ENCODE data around the gene PICK1. TPM values are rescaled to one million over a fixed set of nuclear protein-coding genes. Genes with fewer than 3 reads are reported as not detected.

PICK1 gene
- total and polyA plus RNA-seq, 10 of the 15 experiments (the other 5 are each of a cell fraction or from before 2014, with no cell fraction given) = 0.07 to 19.2 (median 10.9) TPM

- ChIA-PET RAD21 (ENCODE audit: unreplicated experiment) (no interaction called here), SMC1A (ENCODE audit: uncharacterized antibody, unreplicated experiment) (interaction anchor here (0.7 kb wide), 1 partner anchor 48 kb away, joined by 3 read pairs; no protein-coding TSS in a partner anchor), POLR2A (no interaction called here), CTCF (no interaction called here)
- no peaks in the 10 kb centered on the region for H3K36me3 ChIP-seq (ENCODE audit: control insufficient read depth in 2 of 2, insufficient read depth in 2 of 2, low read length in 1 of 2)
- H3K9ac ChIP-seq (ENCODE audit: control insufficient read depth, insufficient read depth, low read length) = no peak overlapping the region
- H3K4me3 ChIP-seq = no peak overlapping the region
- FAIRE-seq (no peak), DNase-seq (ENCODE audit: low read depth, low spot score) (no peak), ATAC-seq (no peak)
- no peak for TF ChIP-seq NFYA (IDR thresholded peaks at IDR 0.05; ENCODE audit: borderline replicate concordance, low read depth, low read length)
- no peak for TF ChIP-seq NBN (IDR thresholded peaks at IDR 0.05)
- TF ChIP-seq SIN3A (IDR thresholded peaks at IDR 0.05; ENCODE audit: low read depth, low read length) = no peak
- H4K20me1 ChIP-seq (ENCODE audit: control insufficient read depth, insufficient read depth) = no peaks in the 10 kb centered on the region
- no peaks in the 10 kb centered on the region for H3K9me3 ChIP-seq (replicated peaks; ENCODE audit: control insufficient read depth, insufficient read depth, low read length)
- intact Hi-C loops (cut with micrococcal nuclease; ENCODE audit: unreplicated experiment) (no loop called here), in situ Hi-C loops (cut with MboI) (no loop called here)
- 18% methylated on average over 5 of the region's 5 CpGs for WGBS (ENCODE audit: insufficient coverage, insufficient replicate concordance, low lambda C conversion rate, missing lambda C conversion rate)
- BruUV-seq (replicated peaks) = no TSS peak
- H3K27me3 ChIP-seq (replicated peaks in 1 of 2; ENCODE audit: control insufficient read depth in 2 of 2, insufficient read depth in 2 of 2, low read length in 1 of 2) = no peaks in the 10 kb centered on the region
- H3K79me2 ChIP-seq (ENCODE audit: control insufficient read depth, insufficient read depth, low read length) = no peaks in the 10 kb centered on the region
- no peak overlapping the region for H3K4me2 ChIP-seq (ENCODE audit: control insufficient read depth, insufficient read depth)
- H3K4me1 ChIP-seq (ENCODE audit: control insufficient read depth, insufficient read depth, low read length) = no peaks in the 10 kb centered on the region
- no peak overlapping the region for H2AFZ ChIP-seq (ENCODE audit: control insufficient read depth, low read depth, low read length)
- H3K27ac ChIP-seq (ENCODE audit: control insufficient read depth, insufficient read depth) = no peak overlapping the region
Measured at GRCh38 chr22:38041760-38042487, 15.3 kb upstream of the PICK1 start.

GRCh38 chr22:38042488-38042790, 14.8 kb upstream of the PICK1 start:
- RAD21 ChIA-PET (ENCODE audit: unreplicated experiment) = no interaction called here
- in situ Hi-C loops (cut with MboI) (no loop called here), intact Hi-C loops (cut with micrococcal nuclease; ENCODE audit: unreplicated experiment) (no loop called here)
- no peak overlapping the region for H3K4me3 ChIP-seq
- no peak for FAIRE-seq
- POLR2A ChIA-PET = interaction anchor here (0.5 kb wide), 1 partner anchor 327 kb away, joined by 3 read pairs; no protein-coding TSS in a partner anchor
- no peak overlapping the region for H3K27ac ChIP-seq (ENCODE audit: control insufficient read depth, insufficient read depth)
- no peaks in the 10 kb centered on the region for H3K27me3 ChIP-seq (replicated peaks in 1 of 2; ENCODE audit: control insufficient read depth in 2 of 2, insufficient read depth in 2 of 2, low read length in 1 of 2)
- SMC1A ChIA-PET (ENCODE audit: uncharacterized antibody, unreplicated experiment) = interaction anchor here (0.9 kb wide), 1 partner anchor 10 kb away, joined by 3 read pairs; no protein-coding TSS in a partner anchor
- H4K20me1 ChIP-seq (ENCODE audit: control insufficient read depth, insufficient read depth) = no peaks in the 10 kb centered on the region
- CTCF ChIA-PET = interaction anchor here (2.4 kb wide), 1 partner anchor 10 kb away, joined by 13 read pairs; no protein-coding TSS in a partner anchor
- no peak for DNase-seq (ENCODE audit: low read depth, low spot score)
- BruUV-seq (replicated peaks) = no TSS peak
- H3K36me3 ChIP-seq (ENCODE audit: control insufficient read depth in 2 of 2, insufficient read depth in 2 of 2, low read length in 1 of 2) = no peaks in the 10 kb centered on the region
- H3K4me2 ChIP-seq (ENCODE audit: control insufficient read depth, insufficient read depth) = no peak overlapping the region
- H3K4me1 ChIP-seq (ENCODE audit: control insufficient read depth, insufficient read depth, low read length) = no peaks in the 10 kb centered on the region
- no peaks in the 10 kb centered on the region for H3K79me2 ChIP-seq (ENCODE audit: control insufficient read depth, insufficient read depth, low read length)
- WGBS (ENCODE audit: insufficient coverage, insufficient replicate concordance, low lambda C conversion rate, missing lambda C conversion rate) = no CpG with 5 or more reads among the region's 1 CpG
- H2AFZ ChIP-seq (ENCODE audit: control insufficient read depth, low read depth, low read length) = no peak overlapping the region
- ATAC-seq = no peak
- H3K9ac ChIP-seq (ENCODE audit: control insufficient read depth, insufficient read depth, low read length) = no peak overlapping the region
- H3K9me3 ChIP-seq (replicated peaks; ENCODE audit: control insufficient read depth, insufficient read depth, low read length) = no peaks in the 10 kb centered on the region
- TF ChIP-seq KAT2A (conservative IDR thresholded peaks at IDR 0.05; ENCODE audit: control insufficient read depth, low read depth, low read length) (no peak), NFXL1 (IDR thresholded peaks at IDR 0.05; ENCODE audit: borderline replicate concordance) (no peak), ZNF207 (IDR thresholded peaks at IDR 0.05; ENCODE audit: borderline replicate concordance) (no peak), BRCA1 (IDR thresholded peaks at IDR 0.05; ENCODE audit: low read depth, low read length) (no peak), ZNF24 (IDR thresholded peaks at IDR 0.05) (no peak), POU2F2 (IDR thresholded peaks at IDR 0.05; ENCODE audit: borderline replicate concordance, low read depth, low read length) (no peak), MEF2B (IDR thresholded peaks at IDR 0.05; ENCODE audit: partially characterized antibody, poor library complexity, severe bottlenecking) (no peak)
- TF ChIP-seq, protein P1, sequence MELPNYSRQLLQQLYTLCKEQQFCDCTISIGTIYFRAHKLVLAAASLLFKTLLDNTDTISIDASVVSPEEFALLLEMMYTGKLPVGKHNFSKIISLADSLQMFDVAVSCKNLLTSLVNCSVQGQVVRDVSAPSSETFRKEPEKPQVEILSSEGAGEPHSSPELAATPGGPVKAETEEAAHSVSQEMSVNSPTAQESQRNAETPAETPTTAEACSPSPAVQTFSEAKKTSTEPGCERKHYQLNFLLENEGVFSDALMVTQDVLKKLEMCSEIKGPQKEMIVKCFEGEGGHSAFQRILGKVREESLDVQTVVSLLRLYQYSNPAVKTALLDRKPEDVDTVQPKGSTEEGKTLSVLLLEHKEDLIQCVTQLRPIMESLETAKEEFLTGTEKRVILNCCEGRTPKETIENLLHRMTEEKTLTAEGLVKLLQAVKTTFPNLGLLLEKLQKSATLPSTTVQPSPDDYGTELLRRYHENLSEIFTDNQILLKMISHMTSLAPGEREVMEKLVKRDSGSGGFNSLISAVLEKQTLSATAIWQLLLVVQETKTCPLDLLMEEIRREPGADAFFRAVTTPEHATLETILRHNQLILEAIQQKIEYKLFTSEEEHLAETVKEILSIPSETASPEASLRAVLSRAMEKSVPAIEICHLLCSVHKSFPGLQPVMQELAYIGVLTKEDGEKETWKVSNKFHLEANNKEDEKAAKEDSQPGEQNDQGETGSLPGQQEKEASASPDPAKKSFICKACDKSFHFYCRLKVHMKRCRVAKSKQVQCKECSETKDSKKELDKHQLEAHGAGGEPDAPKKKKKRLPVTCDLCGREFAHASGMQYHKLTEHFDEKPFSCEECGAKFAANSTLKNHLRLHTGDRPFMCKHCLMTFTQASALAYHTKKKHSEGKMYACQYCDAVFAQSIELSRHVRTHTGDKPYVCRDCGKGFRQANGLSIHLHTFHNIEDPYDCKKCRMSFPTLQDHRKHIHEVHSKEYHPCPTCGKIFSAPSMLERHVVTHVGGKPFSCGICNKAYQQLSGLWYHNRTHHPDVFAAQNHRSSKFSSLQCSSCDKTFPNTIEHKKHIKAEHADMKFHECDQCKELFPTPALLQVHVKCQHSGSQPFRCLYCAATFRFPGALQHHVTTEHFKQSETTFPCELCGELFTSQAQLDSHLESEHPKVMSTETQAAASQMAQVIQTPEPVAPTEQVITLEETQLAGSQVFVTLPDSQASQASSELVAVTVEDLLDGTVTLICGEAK (IDR thresholded peaks at IDR 0.05; ENCODE audit: borderline replicate concordance) = no peak
- TF ChIP-seq, protein P2, sequence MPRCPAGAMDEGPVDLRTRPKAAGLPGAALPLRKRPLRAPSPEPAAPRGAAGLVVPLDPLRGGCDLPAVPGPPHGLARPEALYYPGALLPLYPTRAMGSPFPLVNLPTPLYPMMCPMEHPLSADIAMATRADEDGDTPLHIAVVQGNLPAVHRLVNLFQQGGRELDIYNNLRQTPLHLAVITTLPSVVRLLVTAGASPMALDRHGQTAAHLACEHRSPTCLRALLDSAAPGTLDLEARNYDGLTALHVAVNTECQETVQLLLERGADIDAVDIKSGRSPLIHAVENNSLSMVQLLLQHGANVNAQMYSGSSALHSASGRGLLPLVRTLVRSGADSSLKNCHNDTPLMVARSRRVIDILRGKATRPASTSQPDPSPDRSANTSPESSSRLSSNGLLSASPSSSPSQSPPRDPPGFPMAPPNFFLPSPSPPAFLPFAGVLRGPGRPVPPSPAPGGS (IDR thresholded peaks at IDR 0.05; ENCODE audit: borderline replicate concordance, insufficient read depth, low read depth, low read length, poor library complexity, severe bottlenecking) = no peak
